Mononuclear cell (primary cell): ENCODE results near the gene EEF1AKMT4. TPM values are rescaled to one million over a fixed set of nuclear protein-coding genes. Genes with fewer than 3 reads are reported as not detected.

Source experiments
- H3K27me3 ChIP-seq: 2 replicates; pipeline ENCODE4 v1.6.0; 2011; ENCODE audit warnings: low read length, control low read depth; ENCODE audit not compliant: insufficient read depth
- H3K4me1 ChIP-seq: 2 replicates; pipeline ENCODE4 v1.5.1; 2011; ENCODE audit warnings: mild to moderate bottlenecking, low read length, control low read depth; ENCODE audit not compliant: insufficient read depth
- H3K4me3 ChIP-seq: 2 replicates; pipeline ENCODE4 v1.5.1; 2011; ENCODE audit warnings: mild to moderate bottlenecking, low read length, moderate library complexity
- H3K9me3 ChIP-seq: 2 replicates; pipeline ENCODE4 v1.5.1; 2011; ENCODE audit warnings: low read depth, mild to moderate bottlenecking, control low read depth, low read length
- total RNA-seq: library from RNA; depleted of rRNA; stranded (reverse); fragments of >200 nt; gene quantifications from one replicate; pipeline ENCODE4 v1.2.3, GENCODE V29; 2012

The EEF1AKMT4 gene
- total RNA-seq, 1 donor, result 0.52 TPM

DNA sequence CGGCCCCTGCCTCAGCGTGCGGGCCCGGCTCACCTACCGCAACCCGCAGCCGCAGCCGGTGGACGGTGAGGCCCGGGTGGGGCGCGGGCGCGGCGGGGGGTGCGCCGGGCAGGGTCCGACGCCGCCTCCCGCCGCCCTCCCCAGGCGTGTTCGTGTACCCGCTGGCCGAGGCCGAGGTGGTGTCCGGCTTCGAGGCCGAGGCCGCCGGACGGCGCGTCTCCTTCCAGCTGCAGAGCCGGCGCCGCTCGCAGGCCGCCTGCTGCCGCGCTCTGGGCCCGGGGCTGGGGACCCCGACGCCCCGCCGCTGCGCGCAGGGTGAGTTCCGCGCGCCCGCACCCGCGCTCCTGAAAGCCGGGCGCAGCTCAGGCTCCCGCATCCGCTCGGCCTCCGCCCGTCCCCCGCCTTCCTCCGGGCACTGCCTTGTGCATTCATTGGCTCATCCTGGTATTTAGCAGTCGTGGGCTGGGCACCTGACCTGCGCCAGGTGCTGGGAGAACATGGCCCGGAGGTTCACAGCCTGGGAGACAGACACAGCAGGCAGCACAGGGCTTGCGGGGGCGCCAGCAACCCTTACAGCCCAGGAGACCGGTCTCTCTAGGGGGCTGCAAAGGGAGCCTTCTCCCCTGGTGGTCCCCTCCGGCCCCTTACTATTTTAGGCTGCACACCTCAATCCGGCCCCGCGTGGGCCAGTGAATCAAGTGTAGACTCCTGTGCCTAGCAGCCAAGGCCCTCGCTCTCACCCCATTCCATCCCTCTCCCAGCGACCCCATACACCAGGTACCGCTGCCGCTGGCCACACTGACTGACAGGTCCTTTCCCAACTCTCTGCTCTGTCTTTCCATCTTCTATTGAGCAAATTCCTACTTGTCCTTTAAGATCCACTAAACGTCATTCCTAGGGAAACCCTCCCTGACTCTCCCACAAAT lies 18.6 kb upstream of the EEF1AKMT4 start:
- H3K27me3 ChIP-seq, result peaks cover 51% of the 10 kb centered on the region
- H3K4me1 ChIP-seq, result peaks cover 19% of the 10 kb centered on the region
- no peak overlapping the region for H3K4me3 ChIP-seq
- no peaks in the 10 kb centered on the region for H3K9me3 ChIP-seq

DNA sequence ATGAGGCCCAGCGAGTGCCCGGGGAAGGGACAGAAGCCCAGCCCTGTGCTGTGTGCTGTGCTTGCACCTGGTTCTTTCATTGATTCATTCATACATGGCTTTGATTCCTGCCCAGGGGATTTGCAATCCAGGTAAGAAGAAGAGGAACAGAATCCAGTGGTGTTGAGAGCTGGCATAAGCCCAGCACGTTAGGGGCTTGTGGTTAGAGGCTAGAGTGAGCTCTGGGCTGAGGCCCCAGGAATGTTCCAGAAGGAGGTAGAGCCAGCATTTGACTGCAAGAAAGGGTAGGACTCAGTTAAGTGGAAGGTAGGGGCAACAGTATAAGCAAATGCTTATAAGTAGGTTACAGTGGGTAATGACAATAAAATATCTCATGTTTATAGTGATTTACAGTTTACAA lies 17.8 kb upstream of the EEF1AKMT4 start:
- Histone ChIP-seq H3K4me3 (no peak overlapping the region), H3K9me3 (no peaks in the 10 kb centered on the region), H3K4me1 (peaks cover 19% of the 10 kb centered on the region), H3K27me3 (peaks cover 46% of the 10 kb centered on the region)

DNA sequence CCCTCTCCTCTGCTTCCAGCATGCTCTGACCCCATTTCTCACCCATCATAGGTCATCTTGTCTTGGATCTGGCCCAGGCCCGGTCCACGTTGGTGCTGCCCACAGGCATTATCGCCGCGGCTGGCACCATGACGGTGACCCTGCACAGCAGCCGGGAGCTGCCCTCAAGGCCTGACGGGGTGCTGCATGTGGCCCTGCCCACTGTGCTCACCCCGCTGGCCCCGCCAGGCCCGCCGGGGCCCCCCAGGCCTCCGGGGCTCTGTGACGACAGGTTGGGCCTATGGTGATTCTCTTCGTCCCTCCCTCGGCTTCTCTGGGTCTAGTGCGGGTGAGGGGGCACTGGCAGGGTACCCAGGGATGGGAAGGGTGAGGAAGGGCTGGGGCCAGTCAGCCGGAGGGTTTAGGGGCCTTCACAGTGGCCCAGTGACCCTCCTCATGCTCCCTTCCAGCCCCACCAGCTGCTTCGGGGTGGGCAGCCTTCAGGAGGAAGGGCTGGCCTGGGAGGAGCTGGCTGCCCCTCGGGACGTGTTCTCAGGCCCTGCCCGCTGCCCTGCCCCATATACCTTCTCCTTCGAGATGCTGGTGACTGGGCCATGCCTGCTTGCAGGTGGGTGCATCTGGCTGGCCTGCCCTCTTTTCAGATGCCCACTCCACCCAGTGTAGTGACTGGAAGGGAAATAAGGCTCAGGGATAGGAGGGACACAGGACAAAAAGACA lies 16.2 kb upstream of the EEF1AKMT4 start:
- peaks cover 19% of the 10 kb centered on the region for H3K4me1 ChIP-seq
- peaks cover 36% of the 10 kb centered on the region for H3K27me3 ChIP-seq
- H3K9me3 ChIP-seq, result no peaks in the 10 kb centered on the region
- H3K4me3 ChIP-seq, result no peak overlapping the region

DNA sequence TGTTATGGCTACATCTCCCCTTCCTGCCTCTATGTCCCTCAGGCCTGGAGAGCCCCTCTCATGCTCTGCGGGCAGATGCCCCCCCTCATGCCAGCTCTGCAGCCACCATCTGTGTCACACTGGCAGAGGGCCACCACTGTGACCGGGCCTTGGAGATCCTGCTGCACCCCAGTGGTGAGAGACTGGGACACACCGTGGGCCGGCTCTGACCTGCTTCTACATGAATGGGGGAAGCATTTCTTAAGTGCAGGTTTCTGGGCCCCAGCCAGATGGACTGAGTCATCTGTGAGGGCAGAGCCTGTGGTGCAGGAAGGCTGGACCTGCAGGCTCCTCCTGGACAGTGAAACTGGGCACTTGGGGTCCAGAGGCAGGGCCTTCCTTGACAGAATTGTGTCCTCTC lies 15.2 kb upstream of the EEF1AKMT4 start:
- peaks cover 30% of the 10 kb centered on the region for H3K27me3 ChIP-seq
- H3K4me3 ChIP-seq, result no peak overlapping the region
- peaks cover 18% of the 10 kb centered on the region for H3K4me1 ChIP-seq
- H3K9me3 ChIP-seq, result no peaks in the 10 kb centered on the region

DNA sequence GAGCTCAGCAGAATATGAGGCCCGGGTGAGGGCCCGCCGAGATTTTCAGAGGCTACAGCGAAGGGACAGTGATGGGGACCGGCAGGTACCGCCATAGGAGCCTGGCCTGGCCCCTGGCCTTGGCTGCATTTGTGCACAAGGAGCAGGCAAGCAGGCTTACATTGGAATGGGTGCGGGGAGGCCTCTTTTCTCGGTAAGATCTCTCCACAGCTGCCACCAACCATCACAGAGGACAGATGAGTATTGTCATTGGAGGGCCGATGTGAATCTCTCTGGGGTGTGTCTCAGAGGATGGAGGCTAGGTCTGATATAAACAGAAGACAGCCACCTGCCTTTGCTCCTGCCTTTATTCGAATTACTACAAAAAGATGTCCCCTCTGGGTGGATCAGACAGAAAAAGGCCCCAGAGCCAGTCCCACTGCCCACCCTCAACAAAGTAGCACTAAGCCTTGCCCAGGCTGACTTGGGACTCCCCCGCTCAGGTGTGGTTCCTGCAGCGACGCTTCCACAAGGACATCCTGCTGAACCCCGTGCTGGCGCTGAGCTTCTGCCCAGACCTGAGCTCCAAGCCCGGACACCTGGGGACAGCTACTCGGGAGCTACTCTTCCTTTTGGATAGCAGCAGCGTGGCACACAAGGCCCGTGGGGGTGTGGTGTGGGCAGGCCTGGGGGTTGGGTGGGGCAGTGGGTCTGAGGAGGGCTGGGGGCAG lies 14.6 kb upstream of the EEF1AKMT4 start:
- Histone ChIP-seq H3K4me3 (no peak overlapping the region), H3K27me3 (peaks cover 26% of the 10 kb centered on the region)

DNA sequence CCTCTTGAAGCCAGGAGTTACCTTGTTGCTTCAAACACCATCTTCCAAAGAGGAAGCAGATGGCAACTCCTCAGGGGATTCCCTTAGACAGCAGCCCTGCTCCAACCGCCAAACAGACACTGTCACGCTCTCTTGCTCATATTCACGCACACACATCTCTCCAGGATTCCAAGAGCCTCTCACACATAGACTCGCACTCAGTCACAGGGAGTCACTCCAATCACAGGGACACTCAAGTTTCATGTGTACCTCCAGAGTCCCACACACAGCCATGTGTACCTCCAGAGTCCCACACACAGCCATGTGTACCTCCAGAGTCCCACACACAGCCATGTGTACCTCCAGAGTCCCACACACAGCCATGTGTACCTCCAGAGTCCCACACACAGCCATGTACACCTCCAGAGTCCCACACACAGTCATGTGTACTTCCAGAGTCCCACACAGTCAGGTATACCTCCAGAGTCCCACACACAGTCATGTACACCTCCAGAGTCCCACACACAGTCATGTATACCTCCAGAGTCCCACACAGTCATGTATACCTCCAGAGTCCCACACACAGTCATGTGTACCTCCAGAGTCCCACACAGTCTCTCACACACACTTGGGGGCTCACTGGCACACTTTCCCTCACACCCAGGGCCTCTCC lies 14.0 kb upstream of the EEF1AKMT4 start:
- Histone ChIP-seq H3K9me3 (no peaks in the 10 kb centered on the region), H3K4me3 (no peak overlapping the region)

More for the DNA sequence above, 14.6 kb upstream of the EEF1AKMT4 start:
- Histone ChIP-seq H3K9me3 (no peaks in the 10 kb centered on the region), H3K4me1 (peaks cover 12% of the 10 kb centered on the region)

DNA sequence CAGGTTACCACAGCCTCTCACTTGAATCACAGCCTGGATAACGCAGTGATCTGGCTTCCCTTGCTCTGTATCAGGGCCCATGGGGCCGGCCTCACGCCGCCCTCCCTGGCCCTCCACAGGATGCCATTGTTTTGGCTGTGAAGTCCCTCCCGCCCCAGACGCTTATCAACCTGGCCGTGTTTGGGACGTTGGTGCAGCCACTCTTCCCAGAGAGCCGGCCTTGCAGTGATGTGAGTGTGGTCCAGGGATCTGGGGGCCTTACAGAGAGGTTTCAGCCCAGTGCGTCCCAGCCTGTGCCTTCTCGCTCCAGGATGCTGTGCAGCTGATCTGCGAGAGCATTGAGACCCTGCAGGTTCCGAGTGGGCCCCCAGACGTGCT lies 13.4 kb upstream of the EEF1AKMT4 start:
- Histone ChIP-seq H3K4me1 (no peaks in the 10 kb centered on the region), H3K9me3 (no peaks in the 10 kb centered on the region), H3K4me3 (no peak overlapping the region), H3K27me3 (peaks cover 20% of the 10 kb centered on the region)

More for the DNA sequence above, 14.0 kb upstream of the EEF1AKMT4 start:
- peaks cover 23% of the 10 kb centered on the region for H3K27me3 ChIP-seq
- peaks cover 5% of the 10 kb centered on the region for H3K4me1 ChIP-seq

DNA sequence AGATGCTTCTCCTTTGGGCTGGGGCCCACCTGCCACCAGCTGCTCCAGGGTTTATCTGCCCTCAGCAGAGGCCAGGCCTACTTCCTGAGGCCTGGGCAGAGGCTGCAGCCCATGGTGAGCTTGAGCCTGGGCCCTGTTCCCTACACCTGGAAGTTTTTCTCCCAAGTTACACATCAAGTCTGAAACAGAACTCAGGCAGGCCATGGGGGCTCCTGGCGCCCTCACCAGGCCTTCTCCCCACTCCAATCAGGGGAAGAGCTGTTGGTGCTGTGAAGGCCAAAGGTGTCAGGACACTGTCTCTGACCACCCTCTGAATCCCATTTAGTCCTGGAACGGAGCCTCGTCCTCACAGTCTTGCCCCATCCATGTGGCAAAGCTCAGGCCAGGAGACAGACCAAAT lies 12.8 kb upstream of the EEF1AKMT4 start:
- Histone ChIP-seq H3K4me1 (no peaks in the 10 kb centered on the region), H3K4me3 (no peak overlapping the region), H3K9me3 (no peaks in the 10 kb centered on the region), H3K27me3 (peaks cover 14% of the 10 kb centered on the region)

DNA sequence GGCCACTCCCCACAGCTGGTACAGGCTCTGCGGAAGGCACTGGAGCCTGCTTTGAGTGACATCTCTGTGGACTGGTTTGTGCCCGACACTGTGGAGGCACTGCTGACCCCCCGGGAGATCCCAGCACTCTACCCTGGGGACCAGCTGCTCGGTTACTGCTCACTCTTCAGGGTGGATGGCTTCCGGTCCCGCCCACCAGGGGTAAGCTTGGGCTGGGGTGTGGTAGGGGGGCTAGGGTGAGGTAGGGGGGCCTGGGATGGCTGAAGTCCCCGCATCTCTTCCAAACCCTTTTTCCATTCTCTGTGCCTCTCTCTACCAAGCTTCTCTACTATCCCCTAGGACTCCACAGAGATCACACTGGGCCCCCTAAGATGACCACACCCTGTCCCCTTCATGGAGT lies 12.3 kb upstream of the EEF1AKMT4 start:
- no peaks in the 10 kb centered on the region for H3K9me3 ChIP-seq
- H3K4me3 ChIP-seq, result no peak overlapping the region
- peaks cover 8% of the 10 kb centered on the region for H3K27me3 ChIP-seq
- no peaks in the 10 kb centered on the region for H3K4me1 ChIP-seq

DNA sequence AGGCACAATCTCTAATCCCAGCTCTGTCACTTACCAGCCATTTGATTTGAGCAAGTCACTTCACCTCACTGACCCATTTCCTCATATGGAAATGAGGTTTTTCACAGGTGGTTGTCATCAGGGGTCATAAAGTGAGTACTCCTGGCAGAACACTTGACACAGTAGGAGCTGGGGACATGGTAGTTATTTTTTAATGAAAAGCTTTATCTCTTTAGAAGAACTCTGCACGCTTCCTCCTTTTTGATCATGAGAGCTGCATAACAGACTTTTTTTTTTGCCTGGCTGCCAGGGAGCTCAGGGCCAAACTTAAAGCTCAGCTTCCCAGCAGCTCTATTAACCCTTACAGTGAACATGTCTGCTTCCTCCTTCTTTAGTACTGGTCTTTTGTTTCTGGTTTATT lies 11.7 kb upstream of the EEF1AKMT4 start:
- peaks cover 2% of the 10 kb centered on the region for H3K27me3 ChIP-seq
- H3K4me1 ChIP-seq, result no peaks in the 10 kb centered on the region
- no peak overlapping the region for H3K4me3 ChIP-seq
- H3K9me3 ChIP-seq, result no peaks in the 10 kb centered on the region

DNA sequence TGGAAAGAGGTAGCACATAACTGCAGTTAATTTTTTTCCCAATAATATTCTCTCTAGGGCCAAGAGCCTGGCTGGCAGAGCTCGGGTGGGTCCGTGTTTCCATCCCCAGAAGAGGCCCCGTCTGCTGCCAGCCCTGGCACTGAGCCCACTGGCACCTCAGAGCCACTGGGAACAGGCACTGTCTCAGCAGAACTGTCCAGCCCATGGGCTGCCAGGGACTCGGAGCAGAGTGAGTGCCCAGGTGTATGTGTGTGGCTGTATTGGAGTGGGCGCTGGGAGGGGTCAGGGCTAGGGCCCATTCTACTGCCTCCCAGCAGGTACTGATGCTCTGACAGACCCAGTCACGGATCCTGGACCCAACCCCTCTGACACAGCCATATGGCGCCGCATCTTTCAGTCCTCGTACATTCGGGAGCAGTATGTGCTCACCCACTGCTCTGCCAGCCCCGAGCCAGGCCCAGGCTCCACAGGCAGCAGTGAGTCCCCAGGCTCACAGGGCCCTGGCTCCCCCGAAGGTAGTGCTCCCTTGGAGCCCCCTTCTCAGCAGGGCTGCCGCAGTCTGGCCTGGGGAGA lies 11.1 kb upstream of the EEF1AKMT4 start:
- no peaks in the 10 kb centered on the region for H3K27me3 ChIP-seq
- no peaks in the 10 kb centered on the region for H3K9me3 ChIP-seq
- H3K4me1 ChIP-seq, result no peaks in the 10 kb centered on the region
- H3K4me3 ChIP-seq, result no peak overlapping the region

DNA sequence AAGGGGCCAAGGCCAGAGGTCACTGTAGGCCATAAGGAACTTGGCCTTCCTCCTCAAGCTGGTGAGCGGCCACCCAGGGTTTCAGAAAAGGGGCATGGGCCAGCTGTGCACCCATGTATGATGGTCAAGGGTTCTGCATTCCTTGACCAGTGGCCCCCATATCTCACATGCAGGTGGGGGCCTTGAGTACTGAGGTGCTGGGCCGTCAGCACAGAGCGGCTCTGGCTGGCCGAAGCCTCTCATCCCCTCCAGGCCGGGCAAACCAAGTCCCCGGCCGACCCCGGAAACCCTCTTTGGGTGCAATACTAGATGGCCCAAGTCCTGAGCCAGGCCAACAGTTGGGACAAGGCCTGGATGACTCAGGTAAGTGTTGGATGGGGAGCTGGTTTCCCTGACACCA lies 10.3 kb upstream of the EEF1AKMT4 start:
- H3K4me1 ChIP-seq, result no peaks in the 10 kb centered on the region
- no peaks in the 10 kb centered on the region for H3K9me3 ChIP-seq
- H3K27me3 ChIP-seq, result no peaks in the 10 kb centered on the region
- no peak overlapping the region for H3K4me3 ChIP-seq

DNA sequence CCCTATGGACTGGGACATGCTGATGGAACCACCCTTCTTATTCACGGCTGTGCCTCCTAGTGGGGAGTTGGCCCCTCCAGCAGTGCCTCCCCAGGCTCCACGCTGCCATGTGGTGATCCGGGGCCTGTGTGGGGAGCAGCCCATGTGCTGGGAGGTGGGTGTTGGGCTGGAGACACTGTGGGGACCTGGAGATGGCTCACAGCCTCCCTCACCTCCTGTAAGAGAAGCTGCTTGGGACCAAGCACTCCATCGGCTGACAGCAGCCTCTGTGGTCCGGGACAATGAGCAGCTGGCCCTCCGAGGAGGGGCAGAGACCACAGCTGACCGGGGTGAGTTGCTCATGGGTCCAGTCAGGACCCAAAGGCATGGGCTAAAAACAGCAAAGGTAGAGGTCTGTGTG lies 9.8 kb upstream of the EEF1AKMT4 start:
- Histone ChIP-seq H3K27me3 (no peaks in the 10 kb centered on the region), H3K4me3 (no peak overlapping the region), H3K4me1 (no peaks in the 10 kb centered on the region), H3K9me3 (no peaks in the 10 kb centered on the region)

DNA sequence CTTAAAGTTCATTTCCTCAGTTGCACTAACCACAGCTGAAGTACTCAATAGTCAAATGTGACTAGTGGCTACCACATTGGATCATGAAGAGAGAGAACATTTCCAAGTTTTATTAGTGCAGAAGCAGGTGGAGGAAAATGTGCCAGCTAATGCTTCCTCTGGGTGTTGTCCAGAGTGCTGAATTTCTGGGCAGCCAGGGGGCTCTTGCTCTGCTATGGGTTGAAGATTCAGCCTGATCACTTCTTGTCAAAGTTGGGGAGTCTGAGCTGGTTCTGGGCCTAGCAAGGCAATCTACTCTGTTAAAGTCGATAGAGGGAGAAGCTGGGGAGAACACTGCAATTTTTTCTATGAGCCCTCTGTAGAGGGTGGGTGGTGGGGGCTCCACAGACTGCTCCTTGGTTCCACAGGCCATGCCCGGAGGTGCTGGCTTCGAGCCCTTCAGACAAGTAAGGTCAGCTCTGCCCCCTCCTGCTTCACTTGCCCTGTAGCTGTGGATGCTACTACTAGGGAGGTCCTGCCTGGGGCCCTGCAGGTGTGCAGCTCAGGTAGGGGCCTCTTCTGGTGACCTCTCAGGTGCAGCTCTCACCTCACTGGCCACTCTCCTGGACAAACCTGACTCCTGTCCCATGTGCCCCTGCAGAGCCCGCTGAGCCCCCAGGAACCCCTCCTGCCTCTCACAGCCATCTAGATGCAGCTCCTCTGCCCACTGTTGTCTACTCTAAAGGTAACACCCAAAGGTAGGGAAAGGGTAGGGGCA lies 8.9 kb upstream of the EEF1AKMT4 start:
- Histone ChIP-seq H3K9me3 (no peaks in the 10 kb centered on the region), H3K4me1 (no peaks in the 10 kb centered on the region), H3K4me3 (no peak overlapping the region), H3K27me3 (no peaks in the 10 kb centered on the region)
